ENCODE results near the gene PCGF3. TPM values are rescaled to one million over a fixed set of nuclear protein-coding genes. Genes with fewer than 3 reads are reported as not detected.

Gene PCGF3
- total RNA-seq, 1 donor from 2014 or later: 31.0 TPM

DNA sequence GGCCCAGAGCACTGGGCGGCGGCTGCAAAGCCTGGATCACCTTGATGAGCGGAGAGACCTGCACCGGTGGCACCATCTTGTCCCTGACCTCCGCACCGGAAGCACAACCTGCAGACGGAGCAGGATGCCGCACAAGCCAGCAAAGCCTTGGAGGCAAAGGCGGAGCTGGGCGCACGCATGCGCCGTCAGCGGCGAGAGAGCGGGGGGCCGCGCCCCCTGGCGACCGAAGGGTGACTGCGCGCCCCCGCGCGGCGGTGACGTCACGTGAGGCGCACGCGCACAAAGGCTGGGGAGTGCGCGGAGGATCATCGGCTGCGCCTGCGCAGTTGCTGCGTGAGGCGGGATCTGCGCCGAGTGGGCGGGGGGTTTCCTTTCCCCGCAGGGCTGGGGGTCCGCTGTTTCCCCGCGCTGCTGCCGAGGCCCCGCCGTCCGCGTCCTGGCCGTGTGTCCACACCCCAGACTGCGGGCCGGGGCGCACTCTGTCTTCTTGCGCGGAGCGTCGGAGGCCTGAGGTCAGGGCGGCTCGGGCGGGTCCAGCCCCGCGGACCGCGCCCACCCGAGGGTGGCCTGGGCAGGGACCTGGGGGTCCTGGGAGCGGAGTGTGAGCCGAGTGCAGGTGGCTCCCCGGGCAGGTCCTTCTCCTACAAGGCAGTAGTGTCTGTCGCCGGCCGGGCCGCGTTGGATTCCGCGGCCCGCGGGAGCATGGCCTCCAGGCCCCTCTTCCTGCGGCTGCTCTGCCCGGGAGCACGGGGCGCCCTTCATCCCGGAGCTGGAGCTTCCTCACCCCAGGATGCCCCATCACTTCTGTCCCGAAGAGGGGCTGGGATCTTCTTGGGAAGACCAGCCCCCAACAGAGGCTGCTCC, 31.2 kb upstream of the PCGF3 start, which contains the start of the genes ATP5ME and MYL5:
ATP5ME (minus strand) TSS at position 105 of the 864 bp plus-strand sequence; CDS start at position 76, 29 bp downstream.
MYL5 (plus strand) TSS at position 371 of the 864 bp plus-strand sequence. CDS start 3,485 bp downstream, outside the sequence.
- Mint-ChIP-seq H3K27me3 (ENCODE audit: insufficient read depth) (peaks cover 1% of the 10 kb centered on the region), H3K27ac (peak within 1 kb of the TSS; percentile 90), H3K4me3 (peak within 1 kb of the TSS; percentile 88), H3K9me3 (no peaks in the 10 kb centered on the region), H3K4me1 (ENCODE audit: low read depth) (peaks cover 7% of the 10 kb centered on the region), H3K36me3 (ENCODE audit: low read depth) (peaks cover 20% of the 10 kb centered on the region)
- intact Hi-C loops (cut with micrococcal nuclease): loop anchor here (1.0 to 5.0 kb wide), 8 partner anchors 10 to 432 kb away; partner anchors contain the start of genes GAK, PCGF3, PIGG and TMEM175
- DNase-seq (ENCODE audit: low spot score): peak; percentile 97

DNA sequence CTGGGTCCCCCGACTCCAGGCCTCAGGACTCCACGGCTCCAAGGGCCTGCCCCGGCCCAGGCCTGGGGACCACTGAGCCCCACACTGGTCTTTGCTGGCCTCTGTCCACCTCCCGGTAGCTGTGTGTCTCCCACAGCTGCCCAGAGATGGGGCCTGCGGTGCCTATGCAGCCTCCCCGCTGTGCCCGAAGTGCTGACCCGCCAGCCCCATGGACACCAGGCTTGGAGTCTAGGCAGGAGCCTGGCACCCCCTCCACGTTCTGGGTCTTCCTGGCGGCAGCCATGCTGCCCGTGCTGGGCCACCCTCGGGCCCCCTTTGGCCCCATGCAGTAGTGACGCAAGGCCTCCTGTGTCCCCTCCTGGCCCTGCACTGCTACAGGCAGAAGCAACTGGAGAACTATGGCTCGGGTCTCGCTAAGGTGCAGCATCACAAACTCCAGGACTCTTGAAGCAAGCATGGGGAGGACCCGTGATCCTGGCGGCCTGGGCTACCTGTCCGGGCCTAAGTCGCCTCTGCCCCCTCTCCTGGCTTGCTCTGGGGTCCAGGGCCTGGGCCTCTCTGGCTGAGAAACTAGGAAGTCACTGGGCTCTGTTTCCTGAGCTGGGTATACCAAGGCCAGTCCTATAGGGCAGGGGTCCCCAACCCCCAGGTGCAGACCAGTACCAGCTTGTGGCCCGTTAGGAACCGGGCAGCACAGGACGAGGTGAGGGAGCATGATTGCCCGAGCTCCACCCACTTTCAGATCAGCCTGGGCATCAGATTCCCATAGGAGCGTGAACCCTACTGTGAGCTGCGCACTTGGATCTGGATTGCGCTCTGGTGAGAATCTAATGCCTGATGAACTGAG, 30.4 kb upstream of the PCGF3 start:
- no peak for DNase-seq (ENCODE audit: low spot score)
- Mint-ChIP-seq H3K36me3 (ENCODE audit: low read depth) (peaks cover 20% of the 10 kb centered on the region), H3K27me3 (ENCODE audit: insufficient read depth) (peaks cover 1% of the 10 kb centered on the region), H3K4me1 (ENCODE audit: low read depth) (peaks cover 7% of the 10 kb centered on the region), H3K9me3 (no peaks in the 10 kb centered on the region), H3K27ac (peak overlapping the region; percentile 81), H3K4me3 (peak overlapping the region; percentile 88)
- intact Hi-C loops (cut with micrococcal nuclease): loop anchor here (2.0 kb wide), 1 partner anchor 106 kb away; no protein-coding TSS in a partner anchor

DNA sequence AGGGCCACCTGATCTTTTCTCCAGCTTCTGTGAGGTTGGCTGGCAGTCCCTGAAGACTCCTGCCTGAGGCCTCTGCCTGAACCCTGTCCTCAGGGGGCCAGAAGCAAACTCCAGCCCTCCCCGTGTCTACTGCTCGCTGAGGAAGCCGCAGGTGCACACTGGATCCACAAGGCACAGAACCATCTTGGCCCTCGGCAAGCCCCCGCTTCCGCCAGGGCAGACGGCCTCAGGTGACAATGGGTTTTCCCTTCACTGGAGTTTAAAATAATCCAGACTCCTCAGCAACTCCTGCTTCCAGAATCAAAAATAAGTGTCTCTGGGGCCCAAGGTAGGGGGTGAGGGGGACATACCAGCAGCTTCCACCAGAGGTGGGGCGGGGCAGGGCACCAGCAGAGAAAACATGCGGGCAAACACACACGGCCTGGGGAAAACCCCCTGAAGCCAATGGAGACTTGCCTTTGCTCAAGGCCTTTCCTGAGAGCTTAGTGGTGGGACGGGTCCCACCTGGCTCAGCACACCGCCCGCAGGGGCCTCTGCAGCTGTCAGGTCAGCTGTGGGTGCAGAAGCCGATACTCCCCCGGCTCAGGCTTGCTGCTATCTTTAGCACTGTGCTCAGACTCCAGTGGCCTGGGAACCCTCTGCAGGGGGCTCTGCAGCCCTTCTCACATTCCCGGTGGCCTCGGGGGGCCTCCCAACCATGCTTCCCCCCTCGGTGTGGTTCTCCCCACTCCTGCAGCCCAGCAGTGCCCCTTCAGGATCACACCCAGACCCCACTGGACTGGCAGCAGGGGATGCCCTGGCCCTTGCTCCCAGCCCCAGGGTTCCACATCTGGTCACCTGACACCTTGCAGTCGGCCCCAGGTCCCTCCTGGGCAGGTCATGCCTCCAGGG, 29.4 kb upstream of the PCGF3 start:
- Mint-ChIP-seq H3K27me3 (ENCODE audit: insufficient read depth) (peaks cover 1% of the 10 kb centered on the region), H3K36me3 (ENCODE audit: low read depth) (peaks cover 10% of the 10 kb centered on the region), H3K4me3 (peak overlapping the region; percentile 88), H3K9me3 (no peaks in the 10 kb centered on the region), H3K4me1 (ENCODE audit: low read depth) (peaks cover 7% of the 10 kb centered on the region), H3K27ac (peak overlapping the region; percentile 23)
- no peak for DNase-seq (ENCODE audit: low spot score)
- intact Hi-C loops (cut with micrococcal nuclease): loop anchor here (2.0 kb wide), 1 partner anchor 105 kb away; no protein-coding TSS in a partner anchor

DNA sequence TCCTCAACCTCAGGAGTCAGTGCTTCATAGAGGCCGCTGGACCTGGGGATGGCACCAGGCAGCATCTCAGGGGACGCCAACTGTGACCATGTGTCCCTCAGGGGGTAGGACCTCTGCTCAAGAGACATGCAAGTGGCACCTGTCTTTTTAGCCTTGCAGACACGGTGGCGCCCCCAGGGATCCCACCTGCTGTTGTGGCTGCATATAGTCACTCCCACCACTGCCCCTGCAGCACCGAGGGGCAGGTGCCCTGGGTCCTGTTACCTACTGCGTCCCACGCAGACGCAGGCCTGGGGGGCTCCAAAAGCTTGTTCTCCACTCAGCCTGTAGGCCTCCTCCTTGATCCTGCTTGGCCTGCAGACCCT, 28.8 kb upstream of the PCGF3 start:
- Mint-ChIP-seq H3K27me3 (ENCODE audit: insufficient read depth) (peaks cover 1% of the 10 kb centered on the region), H3K36me3 (ENCODE audit: low read depth) (peaks cover 6% of the 10 kb centered on the region), H3K4me3 (peak overlapping the region; percentile 39), H3K27ac (no peak overlapping the region), H3K9me3 (no peaks in the 10 kb centered on the region), H3K4me1 (ENCODE audit: low read depth) (peaks cover 7% of the 10 kb centered on the region)
- no peak for DNase-seq (ENCODE audit: low spot score)
- intact Hi-C loops (cut with micrococcal nuclease): no loop called here

DNA sequence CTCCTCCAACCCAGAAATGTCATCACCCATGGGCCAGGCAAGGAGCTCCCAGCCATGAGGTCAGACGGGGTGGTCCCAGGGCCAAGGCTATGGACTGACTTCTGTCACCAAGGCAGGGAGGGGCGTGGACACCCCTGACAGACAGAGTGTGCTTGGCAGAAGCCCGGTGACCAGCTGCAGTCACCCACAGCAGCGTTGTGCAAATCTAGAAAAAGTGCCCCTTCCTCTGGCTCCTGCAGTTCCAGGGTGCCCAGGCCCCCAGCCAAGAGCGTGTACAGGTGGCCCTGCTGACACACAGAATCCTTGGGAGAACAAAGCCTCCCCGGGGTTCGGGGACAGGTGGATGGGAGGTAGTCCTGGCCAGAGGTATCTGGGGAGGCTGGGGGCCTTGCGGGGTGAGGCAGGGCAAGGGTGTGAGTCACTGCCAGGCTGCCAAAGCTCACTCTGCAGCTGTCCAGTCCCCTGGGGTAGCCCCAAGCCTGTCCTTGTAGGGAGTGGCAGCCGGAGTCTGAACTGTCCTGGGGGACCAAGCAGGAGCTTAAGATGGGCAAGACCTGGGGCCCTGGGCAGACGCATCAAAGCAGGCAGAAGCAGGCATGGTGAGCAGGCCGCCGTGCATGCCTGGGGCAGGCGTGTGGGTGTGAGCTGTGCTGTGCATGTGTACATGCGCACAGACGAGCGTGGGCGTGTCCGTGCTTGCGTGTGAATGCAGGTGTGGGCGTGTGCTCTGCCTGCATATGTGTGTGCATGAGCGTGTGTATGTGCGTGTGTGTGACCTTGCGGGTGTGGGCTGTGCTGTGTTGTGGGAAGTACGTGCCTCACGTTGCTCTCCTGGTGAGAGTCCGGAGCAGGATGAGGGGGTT, 28.0 kb upstream of the PCGF3 start:
- DNase-seq (ENCODE audit: low spot score): no peak
- peaks cover 1% of the 10 kb centered on the region for H3K27me3 Mint-ChIP-seq (ENCODE audit: insufficient read depth)
- intact Hi-C loops (cut with micrococcal nuclease): no loop called here
- no peak overlapping the region for H3K27ac Mint-ChIP-seq
- H3K4me3 Mint-ChIP-seq: no peak overlapping the region
- no peaks in the 10 kb centered on the region for H3K9me3 Mint-ChIP-seq
- peaks cover 7% of the 10 kb centered on the region for H3K4me1 Mint-ChIP-seq (ENCODE audit: low read depth)
- peaks cover 6% of the 10 kb centered on the region for H3K36me3 Mint-ChIP-seq (ENCODE audit: low read depth)

DNA sequence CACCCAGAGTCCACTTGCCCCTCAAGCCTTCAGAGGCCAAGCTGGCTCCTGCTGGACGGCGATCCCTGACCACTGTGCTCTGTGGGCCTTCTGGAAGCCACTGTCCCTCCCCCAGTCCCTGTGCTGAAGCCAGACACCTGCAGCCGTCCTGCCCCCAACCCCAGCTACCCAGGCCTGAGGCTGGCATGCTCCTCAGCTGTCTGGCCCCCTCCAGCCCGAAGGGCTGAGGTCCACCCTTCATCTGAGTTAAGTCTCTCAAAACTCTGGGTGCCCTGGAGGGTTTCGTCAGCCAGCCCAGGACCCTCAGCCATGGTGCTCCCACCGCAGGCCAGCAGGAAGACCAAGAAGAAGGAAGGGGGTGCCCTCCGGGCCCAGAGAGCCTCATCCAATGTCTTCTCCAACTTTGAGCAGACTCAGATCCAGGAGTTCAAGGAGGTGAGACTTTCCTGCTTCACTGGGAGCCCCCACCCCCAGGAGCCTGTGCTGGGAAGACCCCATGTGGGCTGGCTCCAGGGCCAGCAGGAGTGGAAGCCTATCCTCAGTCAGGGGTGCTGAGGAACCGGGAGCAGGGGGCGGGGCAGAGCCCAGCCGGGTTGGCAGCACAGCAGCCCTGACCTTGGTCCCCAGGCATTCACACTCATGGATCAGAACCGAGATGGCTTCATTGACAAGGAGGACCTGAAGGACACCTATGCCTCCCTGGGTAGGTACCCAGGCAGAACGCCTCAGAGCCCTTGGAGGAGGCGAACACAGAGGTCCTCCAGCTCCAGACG, 27.1 kb upstream of the PCGF3 start:
- Mint-ChIP-seq H3K27ac (no peak overlapping the region), H3K9me3 (no peaks in the 10 kb centered on the region), H3K4me3 (no peak overlapping the region), H3K27me3 (ENCODE audit: insufficient read depth) (no peaks in the 10 kb centered on the region), H3K36me3 (ENCODE audit: low read depth) (no peaks in the 10 kb centered on the region), H3K4me1 (ENCODE audit: low read depth) (peaks cover under 1% of the 10 kb centered on the region)
- intact Hi-C loops (cut with micrococcal nuclease): no loop called here
- no peak for DNase-seq (ENCODE audit: low spot score)

DNA sequence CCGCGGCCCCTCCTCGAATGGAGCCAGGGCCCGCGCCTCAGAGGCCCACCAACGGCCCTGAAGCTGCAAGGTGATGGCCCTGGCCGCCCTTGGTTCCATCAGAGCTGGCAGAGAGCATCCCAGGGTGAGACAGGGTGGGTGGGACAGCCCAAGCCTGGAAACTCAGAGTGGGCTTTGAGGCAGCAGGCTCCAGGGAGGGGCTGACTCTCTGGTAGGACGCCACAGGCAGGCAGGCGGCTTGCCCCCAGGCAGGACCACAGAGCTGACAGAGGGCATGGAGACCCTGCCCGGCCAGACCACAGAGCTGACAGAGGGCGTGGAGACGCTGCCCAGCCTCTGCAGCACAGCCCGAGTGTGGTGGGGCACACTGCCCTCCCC, 26.5 kb upstream of the PCGF3 start:
- Mint-ChIP-seq H3K27me3 (ENCODE audit: insufficient read depth) (no peaks in the 10 kb centered on the region), H3K4me1 (ENCODE audit: low read depth) (no peaks in the 10 kb centered on the region), H3K36me3 (ENCODE audit: low read depth) (no peaks in the 10 kb centered on the region), H3K4me3 (no peak overlapping the region), H3K9me3 (no peaks in the 10 kb centered on the region), H3K27ac (no peak overlapping the region)
- intact Hi-C loops (cut with micrococcal nuclease): no loop called here
- DNase-seq (ENCODE audit: low spot score): no peak

DNA sequence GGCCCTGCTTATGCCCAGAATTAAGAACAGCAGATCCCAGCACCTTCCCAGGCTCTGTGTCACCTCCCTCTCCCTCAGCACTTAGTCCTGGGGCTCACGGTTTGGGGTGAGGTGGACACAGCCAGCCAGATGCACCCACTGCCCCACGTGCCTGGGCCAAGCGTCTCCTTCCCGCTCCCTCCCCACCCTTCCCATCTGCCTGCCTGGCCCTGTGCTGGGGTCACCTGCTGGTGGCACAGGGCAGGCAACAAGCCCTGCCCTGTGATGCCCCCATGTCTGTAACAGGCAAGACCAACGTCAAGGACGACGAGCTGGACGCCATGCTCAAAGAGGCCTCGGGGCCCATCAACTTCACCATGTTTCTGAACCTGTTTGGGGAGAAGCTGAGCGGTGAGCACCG, 26.0 kb upstream of the PCGF3 start:
- Mint-ChIP-seq H3K4me3 (no peak overlapping the region), H3K27me3 (ENCODE audit: insufficient read depth) (no peaks in the 10 kb centered on the region), H3K36me3 (ENCODE audit: low read depth) (no peaks in the 10 kb centered on the region), H3K4me1 (ENCODE audit: low read depth) (no peaks in the 10 kb centered on the region), H3K9me3 (no peaks in the 10 kb centered on the region), H3K27ac (no peak overlapping the region)
- DNase-seq (ENCODE audit: low spot score): no peak
- intact Hi-C loops (cut with micrococcal nuclease): loop anchor here (2.0 kb wide), 1 partner anchor 103 kb away; no protein-coding TSS in a partner anchor

DNA sequence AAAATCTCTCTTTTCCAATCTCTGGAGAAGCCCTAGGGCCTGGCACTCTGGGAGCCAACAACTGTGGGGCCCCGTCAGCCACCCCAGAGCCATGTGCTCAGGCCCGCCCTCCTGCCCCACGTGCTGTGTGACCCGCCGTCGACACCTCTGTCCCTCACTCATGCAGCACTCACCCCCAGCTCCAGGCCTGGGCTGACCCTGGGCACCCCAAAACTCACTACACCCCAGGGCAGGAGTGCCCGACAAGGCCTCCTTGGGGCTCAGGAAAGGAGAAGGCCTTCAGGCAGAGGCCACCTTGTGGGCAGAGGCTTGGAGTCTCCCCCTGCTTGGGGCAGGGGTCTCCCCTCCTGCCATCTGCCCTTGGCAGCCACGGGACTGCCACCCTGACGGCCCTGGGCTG, 25.5 kb upstream of the PCGF3 start:
- Mint-ChIP-seq H3K9me3 (no peaks in the 10 kb centered on the region), H3K27ac (no peak overlapping the region)

DNA sequence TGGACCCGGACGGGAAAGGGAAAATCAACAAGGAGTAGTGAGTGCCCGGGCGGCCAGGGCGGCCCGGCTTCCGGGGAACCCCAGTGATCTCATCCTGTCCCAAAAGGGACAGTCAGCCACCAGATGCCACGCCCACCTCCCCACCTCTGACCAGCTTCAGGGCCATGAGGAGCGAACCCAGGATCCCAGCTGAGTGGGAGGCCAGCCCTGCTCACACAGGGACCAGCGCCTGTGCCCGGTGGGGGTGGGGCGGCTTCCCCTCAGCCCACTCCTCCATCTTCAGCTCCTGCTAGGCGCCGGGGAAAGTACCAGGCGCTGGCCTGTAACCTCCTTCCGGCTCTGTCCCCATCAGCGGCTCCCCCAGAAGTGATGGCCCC, 25.1 kb upstream of the PCGF3 start:
- DNase-seq (ENCODE audit: low spot score): no peak
- Mint-ChIP-seq H3K27me3 (ENCODE audit: insufficient read depth) (no peaks in the 10 kb centered on the region), H3K27ac (no peak overlapping the region), H3K4me1 (ENCODE audit: low read depth) (no peaks in the 10 kb centered on the region), H3K36me3 (ENCODE audit: low read depth) (no peaks in the 10 kb centered on the region), H3K9me3 (no peaks in the 10 kb centered on the region), H3K4me3 (peak overlapping the region; percentile 68)
- intact Hi-C loops (cut with micrococcal nuclease): loop anchor here (2.0 kb wide), 1 partner anchor 102 kb away; no protein-coding TSS in a partner anchor

More for the DNA sequence above, 25.5 kb upstream of the PCGF3 start:
- Mint-ChIP-seq H3K36me3 (ENCODE audit: low read depth) (no peaks in the 10 kb centered on the region), H3K27me3 (ENCODE audit: insufficient read depth) (no peaks in the 10 kb centered on the region), H3K4me3 (peak overlapping the region; percentile 30), H3K4me1 (ENCODE audit: low read depth) (no peaks in the 10 kb centered on the region)
- no peak for DNase-seq (ENCODE audit: low spot score)
- intact Hi-C loops (cut with micrococcal nuclease): loop anchor here (2.0 kb wide), 1 partner anchor 103 kb away; no protein-coding TSS in a partner anchor
